GM23338 (cell line): Measurements from ENCODE around the gene ARHGAP42.

Experiments
- CREB1 ChIP-seq: fragments of 250-450 bp; sonication (Bioruptor Pico); IDR thresholded peaks from 2 replicates; pipeline ENCODE4 v1.5.0; 2020; ENCODE audit warnings: low read depth, mild to moderate bottlenecking, moderate library complexity
- EZH2 ChIP-seq: fragments of 200-600 bp; sonication (generic); IDR thresholded peaks from one replicate; pipeline ENCODE4 v1.8.0; 2017; ENCODE audit warnings: antibody characterized with exemption, mild to moderate bottlenecking, low read depth; ENCODE audit not compliant: unreplicated experiment
- EZH2phosphoT487 ChIP-seq: fragments of 200-600 bp; sonication (generic); IDR thresholded peaks from one replicate; pipeline ENCODE4 v1.8.1; 2018; ENCODE audit warnings: antibody characterized with exemption; ENCODE audit not compliant: unreplicated experiment
- POLR2AphosphoS5 ChIP-seq: IDR thresholded peaks from 2 replicates; pipeline ENCODE4 v1.6.1; 2016; ENCODE audit warnings: antibody characterized with exemption, low read depth
- ZNF114 ChIP-seq: fragments of 250-450 bp; sonication (Bioruptor Pico); IDR thresholded peaks from 2 replicates; pipeline ENCODE4 v1.5.0; 2020; ENCODE audit warnings: mild to moderate bottlenecking, moderate library complexity
- ZNF462 ChIP-seq: fragments of 250-450 bp; sonication (Bioruptor Pico); IDR thresholded peaks from 2 replicates; pipeline ENCODE4 v1.5.0; 2020; ENCODE audit warnings: mild to moderate bottlenecking, moderate library complexity
- TF ChIP-seq, protein P1 (sequence below), 2 experiments: fragments of 200-600 bp in 1 of 2; sonication (generic) in 1 of 2; conservative IDR thresholded peaks; 2 replicates each; pipeline versions ENCODE4 v1.5.1 to v1.6.1; 2016 to 2017; ENCODE audit warnings: antibody characterized with exemption in 2 of 2, low read depth in 2 of 2, mild to moderate bottlenecking in 2 of 2, moderate library complexity in 1 of 2
- TF ChIP-seq, protein P2 (sequence below): IDR thresholded peaks from one replicate; pipeline ENCODE4 v1.6.1; 2018; ENCODE audit warnings: antibody characterized with exemption; ENCODE audit not compliant: unreplicated experiment

- TF ChIP-seq, protein P1, sequence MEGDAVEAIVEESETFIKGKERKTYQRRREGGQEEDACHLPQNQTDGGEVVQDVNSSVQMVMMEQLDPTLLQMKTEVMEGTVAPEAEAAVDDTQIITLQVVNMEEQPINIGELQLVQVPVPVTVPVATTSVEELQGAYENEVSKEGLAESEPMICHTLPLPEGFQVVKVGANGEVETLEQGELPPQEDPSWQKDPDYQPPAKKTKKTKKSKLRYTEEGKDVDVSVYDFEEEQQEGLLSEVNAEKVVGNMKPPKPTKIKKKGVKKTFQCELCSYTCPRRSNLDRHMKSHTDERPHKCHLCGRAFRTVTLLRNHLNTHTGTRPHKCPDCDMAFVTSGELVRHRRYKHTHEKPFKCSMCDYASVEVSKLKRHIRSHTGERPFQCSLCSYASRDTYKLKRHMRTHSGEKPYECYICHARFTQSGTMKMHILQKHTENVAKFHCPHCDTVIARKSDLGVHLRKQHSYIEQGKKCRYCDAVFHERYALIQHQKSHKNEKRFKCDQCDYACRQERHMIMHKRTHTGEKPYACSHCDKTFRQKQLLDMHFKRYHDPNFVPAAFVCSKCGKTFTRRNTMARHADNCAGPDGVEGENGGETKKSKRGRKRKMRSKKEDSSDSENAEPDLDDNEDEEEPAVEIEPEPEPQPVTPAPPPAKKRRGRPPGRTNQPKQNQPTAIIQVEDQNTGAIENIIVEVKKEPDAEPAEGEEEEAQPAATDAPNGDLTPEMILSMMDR (conservative IDR thresholded peaks at IDR 0.05; ENCODE audit: low read depth in 2 of 2), result no peak
- TF ChIP-seq POLR2AphosphoS5 (no peak), ZNF114 (no peak), EZH2 (no peak), ZNF462 (CRISPR knock-in tag) (no peak), EZH2phosphoT487 (no peak), CREB1 (CRISPR knock-in tag) (no peak)
- TF ChIP-seq, protein P2, sequence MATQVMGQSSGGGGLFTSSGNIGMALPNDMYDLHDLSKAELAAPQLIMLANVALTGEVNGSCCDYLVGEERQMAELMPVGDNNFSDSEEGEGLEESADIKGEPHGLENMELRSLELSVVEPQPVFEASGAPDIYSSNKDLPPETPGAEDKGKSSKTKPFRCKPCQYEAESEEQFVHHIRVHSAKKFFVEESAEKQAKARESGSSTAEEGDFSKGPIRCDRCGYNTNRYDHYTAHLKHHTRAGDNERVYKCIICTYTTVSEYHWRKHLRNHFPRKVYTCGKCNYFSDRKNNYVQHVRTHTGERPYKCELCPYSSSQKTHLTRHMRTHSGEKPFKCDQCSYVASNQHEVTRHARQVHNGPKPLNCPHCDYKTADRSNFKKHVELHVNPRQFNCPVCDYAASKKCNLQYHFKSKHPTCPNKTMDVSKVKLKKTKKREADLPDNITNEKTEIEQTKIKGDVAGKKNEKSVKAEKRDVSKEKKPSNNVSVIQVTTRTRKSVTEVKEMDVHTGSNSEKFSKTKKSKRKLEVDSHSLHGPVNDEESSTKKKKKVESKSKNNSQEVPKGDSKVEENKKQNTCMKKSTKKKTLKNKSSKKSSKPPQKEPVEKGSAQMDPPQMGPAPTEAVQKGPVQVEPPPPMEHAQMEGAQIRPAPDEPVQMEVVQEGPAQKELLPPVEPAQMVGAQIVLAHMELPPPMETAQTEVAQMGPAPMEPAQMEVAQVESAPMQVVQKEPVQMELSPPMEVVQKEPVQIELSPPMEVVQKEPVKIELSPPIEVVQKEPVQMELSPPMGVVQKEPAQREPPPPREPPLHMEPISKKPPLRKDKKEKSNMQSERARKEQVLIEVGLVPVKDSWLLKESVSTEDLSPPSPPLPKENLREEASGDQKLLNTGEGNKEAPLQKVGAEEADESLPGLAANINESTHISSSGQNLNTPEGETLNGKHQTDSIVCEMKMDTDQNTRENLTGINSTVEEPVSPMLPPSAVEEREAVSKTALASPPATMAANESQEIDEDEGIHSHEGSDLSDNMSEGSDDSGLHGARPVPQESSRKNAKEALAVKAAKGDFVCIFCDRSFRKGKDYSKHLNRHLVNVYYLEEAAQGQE, result no peak
Measured at GRCh38 chr11:100940111-100940510, 253.0 kb downstream of the ARHGAP42 start.
